Mammary epithelial cell (primary cell): ENCODE measurements around the gene DENND6B.

Experiments used
- CTCF ChIP-seq, 2 donors: IDR thresholded peaks in 1 of 2; conservative IDR thresholded peaks in 1 of 2; 2 replicates each; pipeline ENCODE4 v1.5.1; 2011 to 2012; ENCODE audit warnings: inconsistent platforms in 2 of 2, low read length in 2 of 2, mild to moderate bottlenecking in 2 of 2, control low read depth in 1 of 2, low read depth in 1 of 2; ENCODE audit not compliant: insufficient read depth in 1 of 2; ENCODE audit errors: extremely low read depth in 1 of 2
- EZH2 ChIP-seq: IDR thresholded peaks from 2 replicates; pipeline ENCODE4 v1.6.1; 2012; ENCODE audit warnings: low read length, inconsistent platforms, borderline replicate concordance

- TF ChIP-seq CTCF (conservative IDR thresholded peaks at IDR 0.05 in 1 of 2, IDR thresholded peaks at IDR 0.05 in 1 of 2; ENCODE audit: extremely low read depth in 1 of 2, insufficient read depth in 1 of 2, low read depth in 1 of 2, low read length in 2 of 2) (no peak), EZH2 (no peak)
Measured at GRCh38 chr22:50357756-50358155, 30.9 kb upstream of the DENND6B start.
